NCI-H2081 treated with DMSO at 0.1 percent for 48 hours (cell line): ENCODE measurements around the gene OR51B5.
"Not testable (repeated sequence)": the region's sequence is repeated elsewhere in the genome, so short reads cannot be mapped to it uniquely, and the experiment has no call there.

Source experiments
- DNase-seq: peaks from one replicate; lab custom pipeline; 2025; lab: John Stamatoyannopoulos, UW

OR51B5 gene, protein sequence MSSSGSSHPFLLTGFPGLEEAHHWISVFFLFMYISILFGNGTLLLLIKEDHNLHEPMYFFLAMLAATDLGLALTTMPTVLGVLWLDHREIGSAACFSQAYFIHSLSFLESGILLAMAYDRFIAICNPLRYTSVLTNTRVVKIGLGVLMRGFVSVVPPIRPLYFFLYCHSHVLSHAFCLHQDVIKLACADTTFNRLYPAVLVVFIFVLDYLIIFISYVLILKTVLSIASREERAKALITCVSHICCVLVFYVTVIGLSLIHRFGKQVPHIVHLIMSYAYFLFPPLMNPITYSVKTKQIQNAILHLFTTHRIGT

DNA sequence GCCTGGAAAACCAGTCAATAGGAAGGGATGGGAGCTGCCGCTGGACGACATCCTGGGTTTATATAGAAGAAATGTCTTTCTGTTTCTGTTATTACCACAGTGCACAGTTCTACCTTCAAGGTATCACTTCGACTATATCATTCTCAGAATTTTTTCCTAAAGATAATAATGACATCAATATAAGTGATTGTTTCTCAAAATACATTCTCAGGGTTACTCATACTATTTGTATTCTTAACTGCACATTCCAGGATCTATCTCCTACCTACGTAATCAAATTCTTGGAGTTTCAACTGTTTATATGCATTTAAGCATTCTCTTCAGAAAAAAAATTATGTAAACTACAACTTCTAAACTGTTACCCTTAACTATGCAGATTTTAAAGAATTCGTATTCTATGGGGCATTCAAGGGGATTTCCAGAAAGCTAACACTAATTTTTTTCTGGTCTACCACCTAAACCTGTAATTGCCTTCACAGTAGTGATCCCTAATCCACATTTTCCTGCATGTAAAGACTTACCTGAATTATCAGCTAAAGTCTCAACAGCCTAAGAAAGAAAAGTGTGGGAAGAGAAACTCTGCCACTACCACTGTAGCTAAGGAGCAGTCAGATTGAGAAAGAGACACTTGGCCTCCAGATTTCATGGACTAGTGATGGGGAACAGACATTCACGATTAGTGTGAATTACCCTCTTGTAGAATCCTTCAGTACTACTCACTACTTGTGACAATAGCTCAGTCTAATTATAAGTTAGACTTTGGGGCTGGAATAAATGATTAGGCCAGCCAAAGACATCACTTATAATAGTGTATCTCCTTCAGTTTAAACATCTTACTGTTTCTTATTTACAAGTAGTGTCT is at the start of gene OR51B5:
TSS of gene OR51B5 (minus strand) at position 51 of the 862 bp plus-strand sequence. CDS start at position 51, 0 bp downstream.
- no peak for DNase-seq

DNA sequence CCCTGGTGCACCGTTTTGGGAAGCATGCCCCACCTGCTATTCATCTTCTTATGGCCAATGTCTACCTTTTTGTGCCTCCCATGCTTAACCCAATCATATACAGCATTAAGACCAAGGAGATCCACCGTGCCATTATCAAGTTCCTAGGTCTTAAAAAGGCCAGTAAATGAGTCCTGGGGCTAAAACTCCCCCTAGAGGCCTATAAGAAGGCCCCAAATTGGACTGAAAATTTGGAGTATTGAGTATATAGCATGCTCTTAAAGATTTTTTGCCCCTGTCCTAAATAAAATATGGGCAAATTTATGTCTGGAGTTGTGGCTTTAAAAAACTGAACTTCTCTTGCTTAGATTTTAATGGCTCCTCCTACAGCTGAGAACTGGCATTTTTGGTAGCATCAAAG is 46.9 kb upstream of the OR51B5 start:
- DNase-seq, result no peak

DNA sequence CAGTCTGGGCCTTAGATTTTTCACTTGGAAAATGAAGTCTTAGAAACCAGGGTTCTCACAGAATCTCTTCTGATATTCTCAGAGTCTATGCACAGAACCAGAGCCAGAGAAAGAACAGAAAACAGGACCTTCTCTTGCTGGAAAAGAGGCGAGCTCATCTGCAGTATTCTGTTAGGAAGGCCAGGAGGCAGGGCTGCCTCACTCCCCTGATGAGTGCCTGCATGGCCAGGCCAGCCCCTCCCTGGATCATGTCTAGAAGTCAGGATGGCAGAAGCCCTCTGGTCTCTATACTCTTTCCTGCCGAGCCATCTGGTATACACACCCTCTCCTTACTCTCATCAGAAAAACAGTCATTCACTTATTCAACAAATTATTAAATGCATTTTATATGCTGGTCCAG is 41.0 kb upstream of the OR51B5 start:
- DNase-seq, result no peak

DNA sequence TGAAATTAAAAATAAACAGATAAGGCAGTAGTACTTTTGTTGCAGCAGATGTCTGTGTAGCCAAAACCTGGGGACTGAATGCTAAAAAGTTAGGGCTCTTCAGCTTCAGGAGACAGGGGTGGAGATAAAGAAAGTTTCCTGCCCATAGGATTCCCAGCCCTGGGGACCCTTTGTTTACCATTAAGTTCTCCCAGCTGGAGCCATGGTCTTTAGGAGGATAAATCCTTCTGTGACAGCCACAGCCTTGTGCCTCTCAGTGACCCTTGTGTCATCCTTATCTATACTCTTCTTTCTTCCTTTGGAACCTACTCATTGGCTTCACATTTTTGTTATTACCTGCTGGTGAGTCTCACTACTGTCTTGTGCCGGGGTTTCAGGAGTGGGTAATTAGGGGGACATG is 40.3 kb upstream of the OR51B5 start, which contains the start of gene OR51M1:
TSS of gene OR51M1 (plus strand) at position 237 of the 400 bp plus-strand sequence. CDS start 5,587 bp downstream, outside the sequence.
- DNase-seq, result no peak

DNA sequence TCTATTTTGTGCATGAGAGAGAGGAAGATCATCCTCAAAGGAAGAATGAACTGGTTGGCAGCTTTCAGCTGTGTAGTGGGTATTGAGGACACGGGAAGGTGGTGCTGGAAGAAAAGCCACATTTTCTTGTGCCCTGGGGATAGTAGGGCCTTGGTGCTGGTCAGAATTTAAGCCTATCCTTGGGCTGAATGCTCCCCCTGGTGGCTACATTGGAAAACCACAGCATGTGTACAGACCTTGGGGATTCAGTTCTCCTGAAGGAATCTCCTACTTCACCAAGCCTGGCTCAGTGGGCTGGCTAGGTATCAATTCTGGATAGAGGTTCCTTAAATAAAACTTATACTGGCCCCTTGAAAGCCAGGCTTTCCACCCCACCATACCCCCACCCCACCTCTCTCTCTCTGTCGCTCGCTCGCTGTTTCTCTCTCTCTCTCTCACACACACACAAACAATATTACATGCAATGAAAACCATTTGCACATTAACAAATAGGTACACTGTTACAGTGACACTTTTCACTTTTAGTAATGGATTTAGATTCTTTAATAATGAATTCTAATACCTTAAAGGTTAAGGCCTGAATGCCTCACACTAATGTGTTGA is 37.5 kb upstream of the OR51B5 start:
- no peak for DNase-seq

DNA sequence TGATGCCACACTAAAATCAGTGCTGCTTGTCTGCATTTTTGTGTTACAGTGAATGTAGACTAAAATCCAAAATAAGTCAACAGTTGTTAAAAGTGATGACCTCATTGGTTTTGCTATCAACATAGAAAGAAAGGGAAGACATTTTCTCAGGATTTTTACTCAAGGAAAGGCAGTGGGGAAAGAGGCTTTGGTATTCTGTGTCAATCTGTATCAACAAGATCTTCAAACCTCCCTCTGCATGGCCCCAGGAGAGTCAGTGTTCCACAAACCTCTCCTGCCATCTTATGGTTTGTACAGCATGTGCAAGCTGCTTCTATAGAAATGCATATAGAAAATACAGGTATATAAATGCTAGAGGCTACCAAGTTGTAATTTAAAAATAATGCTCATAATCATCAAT is 26.5 kb upstream of the OR51B5 start:
- no peak for DNase-seq

DNA sequence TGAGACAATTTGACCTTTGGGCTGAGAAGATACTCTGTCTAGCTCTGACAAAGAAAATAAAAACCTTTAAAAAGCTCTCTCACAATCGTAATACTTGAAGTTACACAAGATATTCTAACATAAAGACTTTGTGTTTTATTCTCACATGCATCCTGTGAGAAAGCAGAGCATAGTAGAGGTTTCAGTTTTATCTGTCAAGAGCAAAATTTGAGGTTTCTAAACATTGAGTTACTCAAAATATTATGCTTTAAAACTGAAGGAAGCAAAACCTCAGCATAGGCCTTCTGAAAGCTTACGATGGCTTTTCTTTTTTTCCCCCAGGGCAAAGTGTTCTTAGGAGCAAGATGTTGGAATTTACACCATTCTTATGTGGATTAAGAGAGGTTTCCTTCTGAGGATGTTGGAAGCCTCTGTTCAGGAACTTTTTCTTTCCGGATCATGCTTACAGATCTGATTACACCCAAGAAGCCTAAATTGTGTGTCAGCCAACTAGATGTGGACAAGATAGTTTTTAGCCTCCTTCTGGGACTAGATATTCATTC is 25.2 kb upstream of the OR51B5 start:
- no peak for DNase-seq

DNA sequence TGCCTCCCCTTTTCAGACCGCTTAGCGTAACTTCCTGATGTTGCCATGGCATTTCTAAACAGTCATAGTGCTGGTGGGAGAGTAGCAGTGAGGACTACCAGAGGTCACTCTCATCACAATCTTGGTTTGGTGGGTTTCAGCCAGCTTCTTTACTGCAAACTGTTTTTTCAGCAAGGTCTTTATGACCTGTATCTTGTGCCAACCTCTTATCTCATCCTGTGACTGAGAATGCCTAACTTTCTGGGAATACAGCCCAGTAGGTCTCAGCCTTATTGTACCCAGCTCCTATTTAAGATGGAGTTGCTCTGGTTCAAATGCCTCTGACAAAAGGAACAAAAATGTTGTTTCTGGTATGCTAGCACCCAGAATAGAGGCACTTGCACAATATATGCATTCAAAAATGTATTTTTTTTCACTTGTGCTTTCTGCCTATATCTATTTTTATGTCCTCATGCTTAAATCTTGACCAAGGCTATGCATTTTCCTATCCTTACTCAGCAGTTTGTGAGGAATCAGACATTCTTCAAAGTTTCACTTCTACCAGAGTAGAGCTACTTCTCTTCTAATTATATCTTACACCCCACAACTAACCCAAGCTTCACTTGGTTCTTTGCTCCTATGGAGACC is 24.2 kb upstream of the OR51B5 start:
- DNase-seq, result no peak

DNA sequence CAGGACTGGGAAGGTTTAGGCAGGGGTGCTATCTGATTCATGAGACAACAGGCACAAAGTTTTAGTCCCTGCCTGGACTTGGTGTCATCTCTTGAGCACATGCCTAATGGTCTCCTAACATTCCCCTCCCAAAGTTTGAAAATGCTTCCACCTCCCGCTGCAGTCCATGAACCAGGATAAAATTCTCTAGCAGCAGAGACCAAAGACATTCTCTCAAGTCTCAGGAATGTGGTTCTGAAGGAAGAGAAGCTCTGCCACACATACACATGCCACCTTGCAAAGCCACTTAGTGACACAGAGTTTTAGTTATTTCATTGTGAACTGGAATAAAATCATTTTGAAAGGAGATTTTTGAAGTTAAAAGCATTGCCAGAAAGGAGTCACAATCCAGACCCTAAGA is 23.5 kb upstream of the OR51B5 start:
- DNase-seq, result no peak

DNA sequence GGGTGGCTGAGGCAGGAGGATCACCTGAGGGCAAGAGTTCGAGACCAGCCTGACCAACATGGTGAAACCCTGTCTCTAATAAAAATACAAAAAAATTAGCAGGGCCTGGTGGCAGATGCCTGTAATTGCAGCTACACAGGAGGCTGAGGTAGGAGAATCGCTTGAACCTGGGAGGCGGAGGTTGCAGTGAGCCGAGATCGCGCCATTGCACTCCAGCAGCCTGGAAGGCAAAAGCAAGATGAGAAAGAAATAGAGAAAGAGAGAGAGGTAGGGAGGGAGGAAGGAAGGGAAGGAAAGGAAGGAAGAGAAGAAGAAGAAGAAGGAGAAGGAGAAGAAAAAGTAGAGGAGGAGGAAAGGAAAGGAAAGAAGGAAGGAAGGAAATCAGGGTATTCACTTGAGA is 23.0 kb upstream of the OR51B5 start:
- DNase-seq, result not testable (repeated sequence)

DNA sequence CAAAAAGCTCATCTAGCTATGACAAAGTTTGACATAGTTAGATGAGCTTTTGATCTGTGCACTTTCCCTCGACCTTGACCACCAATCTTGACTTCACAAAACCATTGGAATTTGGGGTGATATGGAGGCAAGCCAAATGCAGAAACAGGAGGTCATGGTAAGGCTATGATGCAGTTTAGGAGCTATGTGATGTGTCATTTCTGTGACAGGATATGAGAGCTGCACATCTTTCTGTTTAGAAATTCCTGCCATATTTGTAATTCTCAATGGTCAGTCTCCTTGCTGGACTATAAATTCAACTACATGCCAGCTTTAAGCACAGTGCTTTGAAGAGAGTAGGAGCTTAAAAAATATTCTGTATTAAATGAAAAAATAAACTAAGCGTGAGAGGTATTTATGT is 20.9 kb upstream of the OR51B5 start:
- DNase-seq, result no peak

DNA sequence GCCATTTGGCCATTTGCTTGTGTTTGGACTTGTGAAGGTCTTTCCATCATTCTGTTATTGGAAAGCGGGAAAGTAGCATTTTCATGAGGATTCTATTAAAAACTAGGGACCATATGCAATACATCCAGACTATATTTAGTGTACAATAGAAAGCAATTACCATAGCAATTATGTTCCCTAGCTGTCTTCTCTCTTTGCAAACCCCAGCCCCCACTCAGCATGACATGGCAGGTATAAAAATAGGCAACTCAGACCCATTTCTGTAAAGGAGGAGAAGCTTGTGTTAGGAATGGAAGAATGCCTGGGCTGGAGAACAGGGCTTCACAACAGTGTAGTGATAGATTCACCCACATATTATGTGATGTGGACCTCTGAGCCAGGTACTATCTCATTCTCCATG is 20.4 kb upstream of the OR51B5 start:
- DNase-seq, result no peak

DNA sequence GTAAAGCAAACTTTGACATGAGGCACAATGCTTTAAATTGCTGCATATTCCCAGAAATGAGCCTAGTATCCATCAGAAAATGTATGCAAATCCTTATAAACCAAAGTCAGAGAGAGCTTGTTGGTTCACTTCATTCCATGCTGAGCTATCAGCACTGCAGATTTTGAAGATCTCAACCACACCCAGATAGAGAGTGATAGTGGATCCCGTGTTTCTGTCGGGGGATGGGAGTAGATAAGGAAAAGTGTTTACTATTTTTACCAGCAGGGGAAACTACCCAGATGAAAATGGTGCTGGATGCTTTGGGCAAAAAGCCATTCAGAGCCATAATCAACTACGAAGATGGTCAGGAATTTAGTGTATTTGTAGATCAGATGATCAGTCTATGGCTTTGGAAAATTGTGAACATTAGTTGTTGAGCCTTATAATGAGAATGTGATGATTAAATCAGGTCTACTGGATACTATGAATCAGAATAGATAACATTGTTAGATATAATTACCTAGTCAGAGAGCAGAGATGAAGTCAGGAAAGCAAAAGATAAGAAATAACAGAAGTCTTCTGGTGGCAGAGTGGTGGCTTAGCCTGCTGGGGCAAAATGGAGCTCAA is 18.8 kb upstream of the OR51B5 start:
- no peak for DNase-seq

DNA sequence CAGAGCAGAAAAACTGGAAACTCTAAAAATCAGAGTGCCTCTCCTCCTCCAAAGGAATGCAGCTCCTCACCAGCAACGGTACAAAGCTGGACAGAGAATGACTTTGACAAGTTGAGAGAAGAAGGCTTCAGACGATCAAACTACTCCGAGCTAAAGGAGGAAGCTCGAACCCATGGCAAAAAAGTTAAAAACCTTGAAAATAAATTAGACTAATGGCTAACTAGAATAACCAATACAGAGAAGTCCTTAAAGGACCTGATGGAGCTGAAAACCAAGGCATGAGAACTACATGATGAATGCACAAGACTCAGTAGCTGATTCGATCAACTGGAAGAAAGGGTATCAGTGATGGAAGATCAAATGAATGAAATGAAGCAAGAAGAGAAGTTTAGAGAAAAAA is 12.7 kb upstream of the OR51B5 start:
- DNase-seq, result not testable (repeated sequence)

DNA sequence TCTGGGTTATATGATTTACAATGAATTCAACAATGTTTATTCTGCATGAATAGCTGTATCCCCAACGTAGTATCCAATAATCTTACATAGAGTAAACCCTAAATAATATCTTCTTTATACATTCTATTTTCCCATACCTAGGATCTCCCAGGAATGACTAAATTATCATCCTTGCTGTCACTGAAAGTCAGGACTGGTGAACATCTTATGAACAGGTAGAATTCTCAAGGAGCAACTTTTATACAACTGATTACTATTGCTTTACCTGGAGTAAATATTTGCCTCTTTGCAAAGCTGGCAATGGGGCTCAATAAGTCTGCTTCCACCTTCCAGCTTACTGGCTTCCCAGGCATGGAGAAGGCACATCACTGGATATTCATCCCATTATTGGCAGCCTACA is 7.9 kb upstream of the OR51B5 start, which contains the start of gene OR51B6:
TSS of gene OR51B6 (plus strand) at position 301 of the 400 bp plus-strand sequence. CDS start at position 301, 0 bp downstream.
- DNase-seq, result no peak

DNA sequence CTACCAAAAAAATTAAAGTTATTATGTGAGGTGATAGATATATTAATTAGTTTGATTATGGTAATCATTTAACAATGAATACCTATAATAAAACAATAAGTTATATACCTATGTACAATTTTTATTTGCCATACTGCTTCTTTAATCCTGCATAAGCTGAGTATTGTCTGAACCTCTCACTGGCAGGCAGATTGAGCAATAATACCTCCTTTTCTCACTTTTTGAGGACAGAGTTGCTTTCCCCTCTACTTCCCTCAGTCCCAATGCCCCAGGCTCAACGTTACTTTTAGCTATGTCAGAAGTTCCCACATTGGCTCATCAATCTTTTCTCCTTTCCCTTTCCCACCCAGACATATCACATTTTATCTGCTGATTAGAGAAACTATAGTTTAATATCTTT is 6.2 kb upstream of the OR51B5 start:
- no peak for DNase-seq

DNA sequence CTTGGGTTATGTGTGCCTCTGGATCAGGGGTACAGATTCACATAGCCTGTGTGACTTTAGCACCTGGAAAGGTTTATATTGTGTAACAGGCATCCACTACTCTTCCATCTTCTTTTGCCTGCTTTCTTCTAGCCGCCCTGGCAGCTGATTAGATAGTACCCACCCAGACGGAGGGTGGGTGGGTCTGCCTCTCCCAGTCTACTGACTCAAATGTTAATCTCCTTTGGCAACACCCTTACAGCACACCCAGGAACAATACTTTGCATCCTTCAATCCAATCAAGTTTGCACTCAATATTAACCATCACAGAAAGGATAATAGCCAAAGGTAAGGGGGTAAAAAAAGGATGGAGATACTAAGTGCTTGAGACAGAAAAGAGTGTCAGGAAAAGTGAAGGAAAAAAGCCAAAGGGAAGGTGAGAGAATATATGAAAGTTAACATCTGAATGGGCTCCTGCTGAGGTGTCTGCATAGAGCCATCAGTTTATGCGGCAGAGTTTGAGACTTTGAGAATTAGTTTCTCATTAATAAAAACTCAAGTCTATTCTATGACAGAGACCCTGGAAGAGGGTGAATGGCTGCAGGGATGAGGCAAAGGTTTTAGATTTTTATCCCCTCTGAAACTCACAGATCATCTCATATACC is 5.3 kb upstream of the OR51B5 start:
- no peak for DNase-seq

DNA sequence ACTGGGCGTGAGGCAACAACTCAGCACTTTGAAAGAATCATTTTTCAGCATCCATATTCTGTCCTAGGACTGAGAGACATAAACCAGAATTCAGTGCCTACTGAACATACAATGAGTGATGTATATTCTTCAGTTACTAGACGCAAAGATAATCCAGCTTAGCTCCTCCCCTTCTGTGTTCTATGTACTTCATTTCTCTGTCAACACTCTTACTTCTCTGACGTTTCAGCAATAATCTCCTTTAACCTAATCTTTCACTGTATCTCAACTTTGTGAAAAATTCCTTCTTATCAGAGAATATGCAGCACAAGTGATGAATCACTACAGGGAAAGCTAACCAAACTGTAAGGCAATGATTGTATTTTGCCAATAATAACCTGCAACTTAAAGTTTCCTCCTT is 2.5 kb upstream of the OR51B5 start:
- no peak for DNase-seq

DNA sequence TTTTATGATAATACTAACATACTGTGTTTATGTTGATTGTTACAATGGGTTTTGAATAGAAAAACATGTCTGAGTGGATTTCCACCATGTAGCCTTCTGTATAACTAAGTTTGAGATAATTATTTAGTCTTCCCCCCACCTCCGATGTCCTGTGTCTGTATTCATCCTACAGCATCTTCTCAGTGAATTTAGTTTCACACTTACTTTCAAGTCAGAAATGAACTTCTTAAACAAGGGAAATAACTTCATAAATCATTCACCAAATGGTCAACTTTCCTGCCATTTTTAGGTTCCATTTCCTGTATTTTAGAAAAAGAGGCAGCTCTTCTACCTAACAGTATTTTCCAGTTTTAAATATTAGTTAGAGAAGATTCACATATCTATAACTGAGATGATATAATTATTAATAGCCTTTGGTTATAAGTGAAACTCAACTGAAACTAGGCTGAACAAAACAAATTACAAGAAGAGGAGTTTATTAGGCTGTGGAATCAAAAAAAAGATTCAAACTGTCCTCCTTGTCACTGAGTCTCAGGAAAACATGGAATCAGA is 3.5 kb downstream of the OR51B5 start:
- DNase-seq, result no peak

DNA sequence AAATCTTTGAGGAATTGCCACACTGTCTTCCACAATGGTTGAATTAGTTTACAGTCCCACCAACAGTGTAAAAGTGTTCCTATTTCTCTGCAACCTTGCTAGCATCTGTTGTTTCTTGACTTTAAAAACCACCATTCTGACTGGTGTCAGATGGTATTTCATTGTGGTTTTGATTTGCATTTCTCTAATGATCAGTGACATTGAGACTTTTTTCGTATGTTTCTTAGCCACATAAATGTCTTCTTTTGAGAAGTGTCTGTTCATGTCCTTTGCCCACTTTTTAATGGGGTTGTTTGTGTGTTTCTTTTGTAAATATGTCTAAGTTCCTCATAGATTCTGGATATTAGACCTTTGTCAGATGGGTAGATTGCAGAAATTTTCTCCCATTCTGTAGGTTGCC is 6.1 kb downstream of the OR51B5 start:
- DNase-seq, result not testable (repeated sequence)

DNA sequence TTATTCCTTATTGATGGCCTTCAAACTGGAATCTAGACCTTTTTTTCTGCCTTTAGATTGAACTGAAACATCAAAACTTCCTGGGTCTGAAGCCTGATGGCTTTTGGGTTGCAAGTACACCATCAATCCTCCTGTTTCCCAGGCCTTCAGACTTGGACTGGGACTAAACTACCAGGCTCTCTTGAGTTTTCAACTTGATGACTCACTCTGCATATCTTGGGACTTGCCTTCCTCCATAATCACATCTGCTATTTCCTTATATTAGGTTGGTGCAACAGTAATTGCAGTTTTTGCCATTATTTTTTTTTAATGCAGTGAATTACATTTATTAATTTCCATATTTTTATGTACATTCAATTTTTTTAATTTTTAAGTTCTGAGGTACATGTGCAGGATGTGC is 7.0 kb downstream of the OR51B5 start:
- no peak for DNase-seq
